Measurements from ENCODE around the gene APP.

GRCh38 chr21:25953196-25953595 is 217.4 kb downstream of the APP start:
- no peak for TF ChIP-seq CTCF (IDR thresholded peaks at IDR 0.05; ENCODE audit: insufficient read depth, low read length)
- TF ChIP-seq POLR2AphosphoS5 (IDR thresholded peaks at IDR 0.05; ENCODE audit: low read depth) = no peak
- no peak for TF ChIP-seq REST (IDR thresholded peaks at IDR 0.05; ENCODE audit: insufficient replicate concordance, low read depth)
- TF ChIP-seq SPI1 (IDR thresholded peaks at IDR 0.05; ENCODE audit: borderline replicate concordance, low read depth) = no peak
